Epithelial cell of proximal tubule (primary cell): ENCODE measurements around the gene STXBP5. TPM values are rescaled to one million over a fixed set of nuclear protein-coding genes. Genes with fewer than 3 reads are reported as not detected.

ENCODE experiments used
- DNase-seq: peaks from one replicate; pipeline ENCODE4 v3.0.0-alpha.2; 2011; ENCODE audit warnings: low read depth
- H3K4me3 ChIP-seq: 2 replicates; pipeline ENCODE4 v1.5.1; 2011; ENCODE audit warnings: low read depth, mild to moderate bottlenecking, low read length
- CTCF ChIP-seq: conservative IDR thresholded peaks from 2 replicates; pipeline ENCODE4 v1.5.1; 2012; ENCODE audit warnings: low read depth, mild to moderate bottlenecking, low read length
- total RNA-seq: library from RNA; depleted of rRNA; stranded (reverse); fragments of >200 nt; gene quantifications from 2 replicates; pipeline ENCODE4 v1.2.3, GENCODE V29; 2015

STXBP5 gene
- total RNA-seq = 16.3 and 20.4 TPM in 2 replicates

- no peak for DNase-seq
- TF ChIP-seq CTCF = no peak
- peak within 1 kb of the TSS; percentile 92 for H3K4me3 ChIP-seq
These were observed at the start of gene STXBP5 for GRCh38 chr6:147204060-147204785. Gene STXBP5 (plus strand): TSS chr6:147204417. CDS start chr6:147204533, 116 bp downstream.

- no peak for DNase-seq
- no peak for TF ChIP-seq CTCF
- H3K4me3 ChIP-seq = no peak overlapping the region
These were observed 49.8 kb upstream of the STXBP5 start for GRCh38 chr6:147154454-147154853.

- H3K4me3 ChIP-seq = no peak overlapping the region
- no peak for TF ChIP-seq CTCF
- DNase-seq = no peak
These were observed 48.0 kb upstream of the STXBP5 start for GRCh38 chr6:147156218-147156617.

GRCh38 chr6:147156799-147157382 is 47.3 kb upstream of the STXBP5 start:
- no peak overlapping the region for H3K4me3 ChIP-seq
- DNase-seq = no peak
- no peak for TF ChIP-seq CTCF

GRCh38 chr6:147157930-147158329 is 46.3 kb upstream of the STXBP5 start:
- H3K4me3 ChIP-seq = no peak overlapping the region
- no peak for DNase-seq
- no peak for TF ChIP-seq CTCF

GRCh38 chr6:147158881-147159280 is 45.3 kb upstream of the STXBP5 start:
- DNase-seq = no peak
- no peak overlapping the region for H3K4me3 ChIP-seq
- no peak for TF ChIP-seq CTCF
